GM12872 (cell line): ENCODE measurements around the gene SPATS2L.
A peak's percentile ranks its signal among the peaks of the same experiment; 100 is the strongest.

ENCODE experiments used
- CTCF ChIP-seq: IDR thresholded peaks from 3 replicates; pipeline ENCODE4 v1.5.1; 2011; ENCODE audit warnings: low read depth, mild to moderate bottlenecking, low read length, moderate library complexity; ENCODE audit not compliant: insufficient read depth

SPATS2L gene

GRCh38 chr2:200466425-200467418 lies 160.2 kb downstream of the SPATS2L start:
- TF ChIP-seq CTCF: no peak

DNA sequence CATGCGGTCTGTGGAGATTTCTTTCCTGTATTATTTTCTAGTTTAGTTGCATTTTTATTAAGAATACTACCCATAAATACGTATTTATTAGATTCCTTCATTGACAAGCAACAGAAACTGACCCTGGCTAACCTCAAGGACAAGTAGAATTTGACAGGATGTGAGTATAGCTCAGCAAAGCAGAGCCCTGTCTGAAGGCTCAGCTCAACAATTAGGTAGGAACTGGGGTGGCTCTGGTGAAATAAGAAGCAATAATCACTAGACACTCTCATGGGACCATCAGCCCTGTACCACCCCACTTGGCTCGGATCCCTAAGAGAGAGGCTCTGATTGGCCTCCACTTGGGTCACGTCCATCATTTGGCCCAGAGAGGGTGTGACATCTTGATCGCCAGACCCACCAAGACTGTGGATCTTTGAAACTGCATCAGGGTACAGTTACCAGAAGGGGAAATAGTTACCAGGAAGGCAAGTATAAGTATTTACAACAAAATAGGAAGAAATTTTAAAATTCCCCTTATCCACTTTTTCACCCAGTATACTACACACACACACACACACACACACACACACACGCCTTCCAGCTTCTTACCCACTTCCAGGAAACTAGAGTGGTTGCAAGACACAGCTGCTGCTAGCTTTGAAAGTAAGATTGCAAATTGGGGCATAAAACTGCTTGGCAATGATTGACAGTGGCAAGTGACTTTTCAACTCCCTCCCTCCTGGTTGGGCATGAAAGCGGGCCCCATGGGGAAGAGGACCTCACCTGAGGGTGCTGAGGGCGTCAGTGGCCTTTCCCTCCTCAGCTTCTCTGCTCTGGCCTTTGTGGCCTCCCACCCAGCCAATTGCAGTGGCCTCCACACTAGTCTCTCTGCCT lies 161.6 kb downstream of the SPATS2L start:
- TF ChIP-seq CTCF: no peak

GRCh38 chr2:200469708-200470211 lies 163.3 kb downstream of the SPATS2L start:
- TF ChIP-seq CTCF: no peak

DNA sequence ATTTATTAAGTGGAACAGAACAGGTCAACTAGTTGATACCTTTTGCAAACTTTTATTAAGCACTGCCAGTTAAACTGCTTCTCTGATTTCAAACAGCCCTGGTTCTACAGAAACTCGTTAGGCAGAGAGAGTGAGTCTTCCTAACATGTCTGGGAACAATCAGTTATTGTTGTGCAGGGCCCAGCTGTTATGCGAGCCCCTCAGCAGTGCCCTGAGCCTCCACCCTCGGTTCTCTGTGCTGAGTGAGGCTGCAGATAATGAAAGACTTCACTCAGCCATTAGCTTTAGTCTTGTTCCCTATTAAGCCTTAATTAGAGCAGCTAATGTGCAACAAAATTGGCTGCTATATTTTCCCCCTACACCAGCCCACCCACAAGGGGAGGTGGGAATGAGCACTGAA lies 163.7 kb downstream of the SPATS2L start:
- no peak for TF ChIP-seq CTCF

- TF ChIP-seq CTCF: peak; percentile 70
Observed at GRCh38 chr2:200471324-200471848, 164.9 kb downstream of the SPATS2L start.

GRCh38 chr2:200471928-200472645 lies 165.6 kb downstream of the SPATS2L start:
- no peak for TF ChIP-seq CTCF
